CD4-positive, alpha-beta T cell treated with Interleukin-4 for 4 hours (primary cell): ENCODE data around the gene RARS1.
"Not testable (repeated sequence)": the region's sequence is repeated elsewhere in the genome, so short reads cannot be mapped to it uniquely, and the experiment has no call there.

Experiments used
- DNase-seq: peaks from one replicate; pipeline ENCODE4 v3.0.0-alpha.2; 2020

Gene RARS1

GRCh38 chr5:168482361-168482760 is 3.9 kb upstream of the RARS1 start:
- no peak for DNase-seq

- no peak for DNase-seq
Observed at GRCh38 chr5:168489059-168489458, 2.8 kb downstream of the RARS1 start.

GRCh38 chr5:168494057-168494555 is 7.8 kb downstream of the RARS1 start:
- DNase-seq: no peak

GRCh38 chr5:168502563-168503237 is 16.4 kb downstream of the RARS1 start:
- DNase-seq: no peak

- DNase-seq: no peak
Observed at GRCh38 chr5:168513861-168514428, 27.7 kb downstream of the RARS1 start.

GRCh38 chr5:168525856-168526255 is 39.6 kb downstream of the RARS1 start:
- DNase-seq: no peak

GRCh38 chr5:168527756-168528295 is 41.6 kb downstream of the RARS1 start:
- no peak for DNase-seq

- no peak for DNase-seq
Observed at GRCh38 chr5:168528521-168529373, 42.5 kb downstream of the RARS1 start, which contains the start of gene FBLL1. TSS of gene FBLL1 (plus strand) at chr5:168529305. CDS start at chr5:168529505, 200 bp downstream.

- no peak for DNase-seq
Observed at GRCh38 chr5:168529374-168530234, 43.3 kb downstream of the RARS1 start.

- no peak for DNase-seq
Observed at GRCh38 chr5:168530621-168531150, 44.4 kb downstream of the RARS1 start.

GRCh38 chr5:168531191-168531590 is 44.9 kb downstream of the RARS1 start:
- no peak for DNase-seq

- no peak for DNase-seq
Observed at GRCh38 chr5:168531987-168532864, 46.0 kb downstream of the RARS1 start.

- DNase-seq: not testable (repeated sequence)
Observed at GRCh38 chr5:168534351-168534750, 48.1 kb downstream of the RARS1 start.

GRCh38 chr5:168537176-168537575 is 50.9 kb downstream of the RARS1 start:
- DNase-seq: no peak

- DNase-seq: no peak
Observed at GRCh38 chr5:168549554-168549953, 63.3 kb downstream of the RARS1 start.

- DNase-seq: no peak
Observed at GRCh38 chr5:168550656-168551055, 64.4 kb downstream of the RARS1 start.

GRCh38 chr5:168552146-168552545 is 65.9 kb downstream of the RARS1 start:
- DNase-seq: no peak

GRCh38 chr5:168553377-168554130 is 67.3 kb downstream of the RARS1 start:
- DNase-seq: no peak

- no peak for DNase-seq
Observed at GRCh38 chr5:168557389-168557788, 71.1 kb downstream of the RARS1 start.

- DNase-seq: no peak
Observed at GRCh38 chr5:168562279-168562678, 76.0 kb downstream of the RARS1 start.
